Measurements from ENCODE around the gene HDAC4.

HDAC4 gene

DNA sequence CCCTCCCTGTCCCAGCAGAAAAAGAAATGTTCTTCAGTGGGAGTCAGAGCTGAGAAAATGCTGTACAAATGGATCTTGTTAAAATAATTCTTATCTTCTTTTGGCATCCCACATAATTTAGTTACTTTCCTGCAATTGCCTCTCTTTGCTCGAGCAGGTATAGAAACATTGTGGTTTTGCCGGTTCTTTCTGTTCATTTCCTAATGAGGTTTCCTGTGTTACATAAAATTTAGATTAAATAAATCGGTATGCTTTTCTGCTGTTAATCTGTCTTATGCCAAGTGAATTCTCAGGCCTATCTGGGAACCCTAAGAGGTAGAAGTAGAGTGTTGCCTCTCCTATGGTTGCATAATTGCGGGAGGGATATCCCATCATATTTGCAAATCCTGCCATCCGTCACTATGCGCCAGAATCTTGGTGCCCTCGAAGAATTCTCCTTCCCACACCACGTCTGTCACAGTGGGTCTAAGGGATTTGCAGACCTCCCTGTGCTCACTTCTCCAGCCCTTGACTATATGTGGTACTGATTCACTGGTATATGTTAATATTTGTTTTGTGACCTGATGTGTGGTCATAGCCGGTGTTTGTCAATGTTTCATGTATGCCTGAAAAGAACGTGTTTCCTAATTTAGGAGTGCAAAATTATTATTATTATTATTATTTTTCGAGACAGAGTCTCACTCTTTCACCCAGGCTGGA lies 12.2 kb upstream of the HDAC4 start:
- TF ChIP-seq, protein P1, sequence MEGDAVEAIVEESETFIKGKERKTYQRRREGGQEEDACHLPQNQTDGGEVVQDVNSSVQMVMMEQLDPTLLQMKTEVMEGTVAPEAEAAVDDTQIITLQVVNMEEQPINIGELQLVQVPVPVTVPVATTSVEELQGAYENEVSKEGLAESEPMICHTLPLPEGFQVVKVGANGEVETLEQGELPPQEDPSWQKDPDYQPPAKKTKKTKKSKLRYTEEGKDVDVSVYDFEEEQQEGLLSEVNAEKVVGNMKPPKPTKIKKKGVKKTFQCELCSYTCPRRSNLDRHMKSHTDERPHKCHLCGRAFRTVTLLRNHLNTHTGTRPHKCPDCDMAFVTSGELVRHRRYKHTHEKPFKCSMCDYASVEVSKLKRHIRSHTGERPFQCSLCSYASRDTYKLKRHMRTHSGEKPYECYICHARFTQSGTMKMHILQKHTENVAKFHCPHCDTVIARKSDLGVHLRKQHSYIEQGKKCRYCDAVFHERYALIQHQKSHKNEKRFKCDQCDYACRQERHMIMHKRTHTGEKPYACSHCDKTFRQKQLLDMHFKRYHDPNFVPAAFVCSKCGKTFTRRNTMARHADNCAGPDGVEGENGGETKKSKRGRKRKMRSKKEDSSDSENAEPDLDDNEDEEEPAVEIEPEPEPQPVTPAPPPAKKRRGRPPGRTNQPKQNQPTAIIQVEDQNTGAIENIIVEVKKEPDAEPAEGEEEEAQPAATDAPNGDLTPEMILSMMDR (IDR thresholded peaks at IDR 0.05; ENCODE audit: control insufficient read depth, insufficient read depth, low read depth, low read length, missing control alignments), result no peak
- DNase-seq (ENCODE audit: low read depth), result no peak
- H3K4me3 ChIP-seq (ENCODE audit: control insufficient read depth, low read depth, low read length), result no peak overlapping the region

- no peak for DNase-seq (ENCODE audit: low read depth)
- no peak overlapping the region for H3K4me3 ChIP-seq (ENCODE audit: control insufficient read depth, low read depth, low read length)
- TF ChIP-seq, protein P1 (IDR thresholded peaks at IDR 0.05; ENCODE audit: control insufficient read depth, insufficient read depth, low read depth, low read length, missing control alignments), result no peak
These were observed 10.9 kb upstream of the HDAC4 start for GRCh38 chr2:239411549-239412319.

GRCh38 chr2:239411117-239411516 lies 10.3 kb upstream of the HDAC4 start:
- TF ChIP-seq, protein P1 (IDR thresholded peaks at IDR 0.05; ENCODE audit: control insufficient read depth, insufficient read depth, low read depth, low read length, missing control alignments), result no peak
- H3K4me3 ChIP-seq (ENCODE audit: control insufficient read depth, low read depth, low read length), result no peak overlapping the region

DNA sequence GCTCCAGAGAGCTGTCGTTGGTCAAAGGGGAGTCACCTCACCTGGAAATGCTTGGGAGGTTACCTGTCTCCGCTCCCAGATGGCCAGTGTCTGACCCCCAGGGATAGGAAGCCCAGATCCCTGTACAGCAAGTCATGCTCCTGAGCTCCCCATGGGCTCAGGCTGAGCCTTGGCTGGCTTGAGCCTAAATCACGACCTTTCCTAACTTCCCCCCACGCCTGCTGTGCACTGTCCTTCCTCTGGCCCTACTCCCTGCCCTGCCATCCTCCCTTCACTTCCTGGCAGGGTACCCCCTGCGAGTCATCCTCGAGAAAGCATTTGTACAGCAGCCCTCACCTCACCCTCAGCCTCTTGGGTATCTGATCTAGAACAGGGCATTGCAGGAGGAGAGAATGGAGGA lies 9.2 kb upstream of the HDAC4 start:
- no peak overlapping the region for H3K4me3 ChIP-seq (ENCODE audit: control insufficient read depth, low read depth, low read length)
- TF ChIP-seq, protein P1 (IDR thresholded peaks at IDR 0.05; ENCODE audit: control insufficient read depth, insufficient read depth, low read depth, low read length, missing control alignments), result no peak
- DNase-seq (ENCODE audit: low read depth), result no peak

More at GRCh38 chr2:239411117-239411516, 10.3 kb upstream of the HDAC4 start:
- DNase-seq (ENCODE audit: low read depth), result no peak

- TF ChIP-seq, protein P1 (IDR thresholded peaks at IDR 0.05; ENCODE audit: control insufficient read depth, insufficient read depth, low read depth, low read length, missing control alignments), result no peak
- DNase-seq (ENCODE audit: low read depth), result no peak
- H3K4me3 ChIP-seq (ENCODE audit: control insufficient read depth, low read depth, low read length), result no peak overlapping the region
These were observed 6.3 kb upstream of the HDAC4 start for GRCh38 chr2:239407112-239407511.

DNA sequence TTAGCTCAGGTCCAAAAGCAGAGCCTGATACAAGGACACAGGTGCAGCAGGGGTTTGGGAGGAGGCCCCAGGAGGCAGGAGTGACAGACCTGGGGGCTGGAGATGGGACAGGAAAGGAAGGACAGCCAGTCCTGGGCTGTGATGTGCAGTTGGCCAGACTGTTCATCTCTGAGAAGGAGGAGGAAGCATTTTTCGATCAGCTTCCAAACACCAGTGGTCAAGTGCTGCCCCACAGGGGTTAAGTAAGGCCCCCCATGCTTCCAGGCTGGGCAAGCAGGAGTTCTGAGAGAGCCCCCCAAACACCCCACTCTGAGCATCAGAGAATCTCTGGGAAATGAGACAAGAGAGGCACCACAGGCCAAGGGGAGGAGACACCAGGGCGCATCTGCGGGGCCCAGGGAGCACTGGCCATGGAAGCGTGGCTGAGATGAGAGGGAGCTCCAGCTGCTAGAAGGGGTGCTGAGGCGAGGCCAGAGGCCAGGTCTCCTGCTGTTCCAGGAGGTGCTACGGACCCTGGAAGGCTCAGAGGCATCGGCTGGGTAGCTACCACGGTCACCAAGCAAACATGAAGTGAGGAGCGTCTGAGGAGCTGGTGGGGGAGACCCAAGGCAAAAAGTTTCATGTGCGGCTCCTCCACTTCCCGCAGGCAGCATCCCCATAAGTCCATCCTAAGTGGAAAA lies 5.6 kb upstream of the HDAC4 start:
- TF ChIP-seq, protein P1 (IDR thresholded peaks at IDR 0.05; ENCODE audit: control insufficient read depth, insufficient read depth, low read depth, low read length, missing control alignments), result no peak
- no peak for DNase-seq (ENCODE audit: low read depth)
- no peak overlapping the region for H3K4me3 ChIP-seq (ENCODE audit: control insufficient read depth, low read depth, low read length)

Measured in AG09309 (cell line).